ENCODE data around the gene HOXC5. TPM values are rescaled to one million over a fixed set of nuclear protein-coding genes. Genes with fewer than 3 reads are reported as not detected.
A peak's percentile ranks its signal among the peaks of the same experiment; 100 is the strongest.

Gene HOXC5
- total RNA-seq, 4 donors from 2014 or later, result 0.58 to 2.2 (median 0.97) TPM; not detected in 1

GRCh38 chr12:54045868-54046521, 13.1 kb downstream of the HOXC5 start:
- no peak for TF ChIP-seq POLR2A (IDR thresholded peaks at IDR 0.05)
- TF ChIP-seq CTCF (IDR thresholded peaks at IDR 0.05), result no peak
- WGBS, 2 donors, result 64 to 75% methylated on average over 16 of the region's 16 CpGs
- intact Hi-C loops (cut with DNase I; ENCODE audit: low total_unique reads), result loop anchor here (10.0 kb wide), 1 partner anchor 79 kb away; no protein-coding TSS in a partner anchor
- no peak overlapping the region for H3K4me3 ChIP-seq (ENCODE audit: low read depth, poor library complexity, severe bottlenecking)
- DNase-seq (ENCODE audit: low spot score in 2 of 2), result peak in 1 of 2 donors; percentile 69

GRCh38 chr12:54046809-54047159, 13.9 kb downstream of the HOXC5 start:
- no peak overlapping the region for H3K4me3 ChIP-seq (ENCODE audit: low read depth, poor library complexity, severe bottlenecking)
- DNase-seq (ENCODE audit: low spot score in 2 of 2), result no peak
- intact Hi-C loops (cut with DNase I; ENCODE audit: low total_unique reads), result loop anchor here (10.0 kb wide), 1 partner anchor 78 kb away; no protein-coding TSS in a partner anchor
- TF ChIP-seq POLR2A (IDR thresholded peaks at IDR 0.05) (no peak), CTCF (IDR thresholded peaks at IDR 0.05) (no peak)
- 83 to 88% methylated on average over 14 to 26 of the region's 27 CpGs for WGBS, 2 donors

- WGBS, 2 donors, result 74 to 83% methylated on average over 61 of the region's 61 CpGs
- no peak overlapping the region for H3K4me3 ChIP-seq (ENCODE audit: low read depth, poor library complexity, severe bottlenecking)
- DNase-seq (ENCODE audit: low spot score in 2 of 2), result no peak
- TF ChIP-seq CTCF (IDR thresholded peaks at IDR 0.05) (no peak), POLR2A (IDR thresholded peaks at IDR 0.05) (no peak)
- intact Hi-C loops (cut with DNase I; ENCODE audit: low total_unique reads), result loop anchor here (10.0 kb wide), 1 partner anchor 77 kb away; no protein-coding TSS in a partner anchor
These were observed 14.5 kb downstream of the HOXC5 start for GRCh38 chr12:54047160-54047963.

GRCh38 chr12:54047964-54048303, 15.1 kb downstream of the HOXC5 start:
- intact Hi-C loops (cut with DNase I; ENCODE audit: low total_unique reads), result loop anchor here (10.0 kb wide), 1 partner anchor 77 kb away; no protein-coding TSS in a partner anchor
- TF ChIP-seq CTCF (IDR thresholded peaks at IDR 0.05) (no peak), POLR2A (IDR thresholded peaks at IDR 0.05) (no peak)
- DNase-seq (ENCODE audit: low spot score in 2 of 2), result no peak
- no peak overlapping the region for H3K4me3 ChIP-seq (ENCODE audit: low read depth, poor library complexity, severe bottlenecking)
- 81 to 88% methylated on average over 8 of the region's 8 CpGs for WGBS, 2 donors

- TF ChIP-seq POLR2A (IDR thresholded peaks at IDR 0.05) (no peak), CTCF (IDR thresholded peaks at IDR 0.05) (no peak)
These were observed 15.7 kb downstream of the HOXC5 start for GRCh38 chr12:54048406-54049093.

More at GRCh38 chr12:54048406-54049093, 15.7 kb downstream of the HOXC5 start:
- 89 to 93% methylated on average over 3 of the region's 3 CpGs for WGBS, 2 donors
- no peak for DNase-seq (ENCODE audit: low spot score in 2 of 2)
- no peak overlapping the region for H3K4me3 ChIP-seq (ENCODE audit: low read depth, poor library complexity, severe bottlenecking)
- intact Hi-C loops (cut with DNase I; ENCODE audit: low total_unique reads), result loop anchor here (10.0 kb wide), 1 partner anchor 76 kb away; no protein-coding TSS in a partner anchor

Data from lower leg skin (tissue), 4 donors.